OCI-LY7 (cell line): ENCODE data around the gene KMT5B. TPM values are rescaled to one million over a fixed set of nuclear protein-coding genes. Genes with fewer than 3 reads are reported as not detected.

ENCODE experiments used
- BruUV-seq: library from RNA; stranded (reverse); fragments of 400-500 nt; replicated peaks from 2 replicates; lab custom pipeline; 2021; lab: Mats Ljungman, UMichigan
- CTCF ChIA-PET: fragments of 300-600 bp; sonication (Branson Sonifier 250); formaldehyde crosslinking; loops from one replicate; lab custom pipeline; 2022; ENCODE audit warnings: antibody characterized with exemption; ENCODE audit not compliant: unreplicated experiment; lab: Charles Lee
- POLR2A ChIA-PET: fragments of 300-600 bp; sonication (Branson Sonifier 250); formaldehyde crosslinking; loops from one replicate; lab custom pipeline; 2022; ENCODE audit warnings: antibody characterized with exemption; lab: Charles Lee
- DNase-seq: peaks from one replicate; pipeline ENCODE4 v3.0.0-alpha.2; 2015; ENCODE audit warnings: low spot score
- H2AFZ ChIP-seq: fragments of 200-600 bp; sonication (generic), shearing (Covaris generic); 2 replicates; pipeline ENCODE4 v1.6.1; 2014; ENCODE audit warnings: mild to moderate bottlenecking, antibody characterized with exemption, low read length, moderate library complexity
- H3K27ac ChIP-seq: fragments of 200-600 bp; sonication (generic); 2 replicates; pipeline ENCODE4 v1.5.1; 2014; ENCODE audit warnings: mixed run types, low read depth, mild to moderate bottlenecking, moderate library complexity, low read length, inconsistent platforms; ENCODE audit not compliant: poor library complexity, severe bottlenecking
- H3K36me3 ChIP-seq: fragments of 200-600 bp; sonication (generic); 2 replicates; pipeline ENCODE4 v1.6.1; 2014; ENCODE audit warnings: mild to moderate bottlenecking, antibody characterized with exemption, low read length, moderate library complexity, mixed read lengths; ENCODE audit not compliant: insufficient read depth
- H3K4me1 ChIP-seq: fragments of 200-600 bp; sonication (generic); 2 replicates; pipeline ENCODE4 v1.5.1; 2014; ENCODE audit warnings: mild to moderate bottlenecking, low read length; ENCODE audit not compliant: insufficient read depth, poor library complexity, severe bottlenecking
- H3K4me2 ChIP-seq: fragments of 200-600 bp; sonication (generic); 2 replicates; pipeline ENCODE4 v1.6.1; 2014; ENCODE audit warnings: mild to moderate bottlenecking, low read length
- H3K4me3 ChIP-seq: fragments of 200-600 bp; sonication (generic); 2 replicates; pipeline ENCODE4 v1.5.1; 2014; ENCODE audit warnings: mild to moderate bottlenecking, low read depth, low read length; ENCODE audit not compliant: poor library complexity, severe bottlenecking
- H3K79me2 ChIP-seq: fragments of 200-600 bp; sonication (generic); 2 replicates; pipeline ENCODE4 v1.6.1; 2016; ENCODE audit warnings: low read depth, mild to moderate bottlenecking, low read length, moderate library complexity, mixed read lengths; ENCODE audit not compliant: insufficient read depth
- H3K9me2 ChIP-seq: fragments of 200-600 bp; sonication (generic); 2 replicates; pipeline ENCODE4 v1.6.1; 2016; ENCODE audit warnings: mild to moderate bottlenecking, low read length, mixed read lengths; ENCODE audit not compliant: insufficient read depth
- H3K9me3 ChIP-seq: fragments of 200-600 bp; sonication (generic); 2 replicates; pipeline ENCODE4 v1.6.1; 2014; ENCODE audit warnings: mild to moderate bottlenecking, mixed run types, low read length, mixed read lengths
- H4K20me1 ChIP-seq: fragments of 200-600 bp; sonication (generic); 2 replicates; pipeline ENCODE4 v1.6.1; 2014; ENCODE audit warnings: mild to moderate bottlenecking, antibody characterized with exemption, low read length, moderate library complexity, mixed read lengths; ENCODE audit not compliant: insufficient read depth
- CTCF ChIP-seq: fragments of 200-600 bp; sonication (generic); conservative IDR thresholded peaks from 2 replicates; pipeline ENCODE4 v1.5.1; 2014; ENCODE audit warnings: mild to moderate bottlenecking, antibody characterized with exemption, low read length, moderate library complexity, mixed read lengths
- EZH2phosphoT487 ChIP-seq: fragments of 200-600 bp; sonication (generic); IDR thresholded peaks from 2 replicates; pipeline ENCODE4 v1.6.1; 2018; ENCODE audit warnings: low read depth, borderline replicate concordance, mild to moderate bottlenecking, mixed run types, antibody characterized with exemption, low read length, moderate library complexity, mixed read lengths
- intact Hi-C: fragments of 100-400 bp; cut with micrococcal nuclease; formaldehyde crosslinking; loops from one replicate; pipeline ENCODE4 v1.10.0; 2022; ENCODE audit not compliant: unreplicated experiment
- total RNA-seq, 2 experiments: library from RNA; depleted of rRNA in 1 of 2; stranded (reverse); fragments of >200 nt in 1 of 2; shearing (Covaris generic) in 1 of 2; gene quantifications; 2 replicates each; pipeline ENCODE4 v1.2.3, GENCODE V29; 2014 to 2022

The KMT5B gene
- total RNA-seq, 2 experiments from 2014 or later = 14.3 to 28.8 TPM

DNA sequence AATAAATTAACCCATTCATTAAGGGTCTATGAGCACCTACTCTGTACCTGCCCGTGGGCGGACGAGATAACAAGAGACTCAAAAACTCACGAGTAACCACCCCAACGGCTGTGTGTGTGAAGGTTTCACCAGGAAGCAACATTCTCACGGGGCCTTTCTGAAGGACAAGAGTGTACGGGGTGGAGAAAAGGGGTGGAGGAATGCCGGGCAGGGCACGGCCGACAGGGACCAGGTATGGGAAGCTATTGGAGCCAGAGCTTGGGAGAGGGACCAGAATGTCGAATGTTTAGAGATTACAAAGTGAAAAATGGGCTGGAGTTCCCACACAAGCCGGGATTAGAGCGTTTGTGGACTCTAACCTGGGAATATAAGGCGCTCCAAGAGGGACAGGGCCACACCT lies 1.6 kb downstream of the KMT5B start:
- TF ChIP-seq CTCF = no peak
- H3K4me3 ChIP-seq = peak overlapping the region; percentile 82
- DNase-seq = no peak
- no TSS peak for BruUV-seq
- no peak overlapping the region for H3K27ac ChIP-seq
- peaks cover 30% of the 10 kb centered on the region for H3K4me1 ChIP-seq
- peaks cover 21% of the 10 kb centered on the region for H4K20me1 ChIP-seq
- no peaks in the 10 kb centered on the region for H3K36me3 ChIP-seq
- CTCF ChIA-PET = interaction anchor here (0.5 kb wide), 1 partner anchor 168 kb away, joined by 7 read pairs; no protein-coding TSS in a partner anchor
- H2AFZ ChIP-seq = no peak overlapping the region
- H3K79me2 ChIP-seq = peaks cover 38% of the 10 kb centered on the region
- peak overlapping the region; percentile 92 for H3K4me2 ChIP-seq
- intact Hi-C loops = loop anchor here (5.0 kb wide), 1 partner anchor 86 kb away; no protein-coding TSS in a partner anchor
- POLR2A ChIA-PET = interaction anchor here (0.6 kb wide), 2 partner anchors 9 to 182 kb away, joined by 3 read pairs; no protein-coding TSS in a partner anchor
- H3K9me3 ChIP-seq = no peaks in the 10 kb centered on the region
- no peaks in the 10 kb centered on the region for H3K9me2 ChIP-seq

DNA sequence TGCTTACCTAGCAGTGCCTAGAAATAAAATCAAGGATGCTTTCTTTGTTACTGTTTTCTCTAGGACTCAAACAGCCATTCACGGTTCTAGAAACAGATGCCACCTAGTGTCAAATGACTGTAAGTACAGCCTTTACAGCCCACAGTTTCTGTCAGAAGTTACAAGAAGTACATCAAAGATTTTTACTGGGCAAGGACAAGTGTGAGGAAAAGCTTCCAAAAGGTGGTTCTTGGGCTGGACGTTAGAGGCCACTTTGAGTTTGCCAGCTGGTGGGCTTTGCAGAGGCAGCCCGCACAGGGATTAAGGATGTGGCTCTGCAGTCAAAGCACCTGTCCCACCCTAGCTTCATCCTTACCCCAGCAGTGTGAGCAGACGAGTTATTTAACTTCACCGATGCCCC lies 6.9 kb downstream of the KMT5B start:
- DNase-seq = peak; percentile 77
- no peak overlapping the region for H2AFZ ChIP-seq
- no TSS peak for BruUV-seq
- H3K79me2 ChIP-seq = peaks cover 58% of the 10 kb centered on the region
- peak; percentile 91 for TF ChIP-seq CTCF
- no peak for TF ChIP-seq EZH2phosphoT487
- CTCF ChIA-PET = no interaction called here
- intact Hi-C loops = loop anchor here (1.0 to 5.0 kb wide), 4 partner anchors 84 to 197 kb away; partner anchors contain the start of gene CHKA
- H3K4me2 ChIP-seq = no peak overlapping the region
- H3K4me1 ChIP-seq = peaks cover 22% of the 10 kb centered on the region
- H3K27ac ChIP-seq = no peak overlapping the region
- H4K20me1 ChIP-seq = peaks cover 16% of the 10 kb centered on the region
- H3K4me3 ChIP-seq = no peak overlapping the region
- no peaks in the 10 kb centered on the region for H3K9me3 ChIP-seq
- POLR2A ChIA-PET = no interaction called here
- H3K9me2 ChIP-seq = no peaks in the 10 kb centered on the region
- H3K36me3 ChIP-seq = no peaks in the 10 kb centered on the region

- H3K27ac ChIP-seq = no peak overlapping the region
These were observed 8.7 kb downstream of the KMT5B start for GRCh38 chr11:68204402-68204801.

More at GRCh38 chr11:68204402-68204801, 8.7 kb downstream of the KMT5B start:
- H3K4me2 ChIP-seq = no peak overlapping the region
- H3K4me1 ChIP-seq = peaks cover 16% of the 10 kb centered on the region
- H3K4me3 ChIP-seq = no peak overlapping the region
- TF ChIP-seq EZH2phosphoT487 (no peak), CTCF (no peak)
- ChIA-PET CTCF (no interaction called here), POLR2A (interaction anchor here (0.7 to 1.2 kb wide), 3 partner anchors 9 to 256 kb away, joined by 4 to 7 read pairs (median 6); no protein-coding TSS in a partner anchor)
- H3K9me2 ChIP-seq = no peaks in the 10 kb centered on the region
- H4K20me1 ChIP-seq = peaks cover 14% of the 10 kb centered on the region
- intact Hi-C loops = no loop called here
- H2AFZ ChIP-seq = no peak overlapping the region
- peaks cover 61% of the 10 kb centered on the region for H3K79me2 ChIP-seq
- no peaks in the 10 kb centered on the region for H3K9me3 ChIP-seq
- no TSS peak for BruUV-seq
- H3K36me3 ChIP-seq = no peaks in the 10 kb centered on the region
- peak; percentile 38 for DNase-seq
